Lower leg skin (tissue), 3 donors: Measurements from ENCODE around the gene DIS3L2.

Experiments
- POLR2A ChIP-seq, 2 donors: fragments of 450-650 bp; IDR thresholded peaks; one replicate each; pipeline ENCODE4 v1.6.1; 2016 to 2017; ENCODE audit warnings: antibody characterized with exemption in 2 of 2, mild to moderate bottlenecking in 1 of 2, moderate library complexity in 1 of 2
- TF ChIP-seq, protein P1 (sequence below), 3 donors: fragments of 450-650 bp; IDR thresholded peaks; one replicate each; pipeline ENCODE4 v1.5.1; 2016; ENCODE audit warnings: antibody characterized with exemption in 3 of 3, mild to moderate bottlenecking in 3 of 3, moderate library complexity in 2 of 3

DNA sequence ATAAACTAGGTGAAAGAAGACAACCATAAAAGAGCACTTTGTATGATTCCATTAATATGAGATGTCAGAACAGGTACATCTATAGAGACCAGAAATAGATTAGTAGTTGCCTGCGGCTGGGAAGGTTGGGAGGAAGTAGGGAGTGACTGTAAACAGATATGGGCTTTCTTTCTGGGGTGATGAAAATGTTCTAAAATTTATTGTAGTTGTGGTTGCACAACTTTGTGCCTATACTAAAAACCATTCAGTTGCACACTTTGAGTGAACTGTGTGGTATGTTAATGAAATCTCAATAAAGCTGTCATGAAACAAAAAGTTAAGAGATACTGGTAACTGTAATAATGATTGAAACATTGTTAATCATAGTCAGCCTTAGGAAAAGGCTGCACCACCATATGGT, 264.4 kb downstream of the DIS3L2 start:
- TF ChIP-seq POLR2A (IDR thresholded peaks at IDR 0.05): no peak
- TF ChIP-seq, protein P1, sequence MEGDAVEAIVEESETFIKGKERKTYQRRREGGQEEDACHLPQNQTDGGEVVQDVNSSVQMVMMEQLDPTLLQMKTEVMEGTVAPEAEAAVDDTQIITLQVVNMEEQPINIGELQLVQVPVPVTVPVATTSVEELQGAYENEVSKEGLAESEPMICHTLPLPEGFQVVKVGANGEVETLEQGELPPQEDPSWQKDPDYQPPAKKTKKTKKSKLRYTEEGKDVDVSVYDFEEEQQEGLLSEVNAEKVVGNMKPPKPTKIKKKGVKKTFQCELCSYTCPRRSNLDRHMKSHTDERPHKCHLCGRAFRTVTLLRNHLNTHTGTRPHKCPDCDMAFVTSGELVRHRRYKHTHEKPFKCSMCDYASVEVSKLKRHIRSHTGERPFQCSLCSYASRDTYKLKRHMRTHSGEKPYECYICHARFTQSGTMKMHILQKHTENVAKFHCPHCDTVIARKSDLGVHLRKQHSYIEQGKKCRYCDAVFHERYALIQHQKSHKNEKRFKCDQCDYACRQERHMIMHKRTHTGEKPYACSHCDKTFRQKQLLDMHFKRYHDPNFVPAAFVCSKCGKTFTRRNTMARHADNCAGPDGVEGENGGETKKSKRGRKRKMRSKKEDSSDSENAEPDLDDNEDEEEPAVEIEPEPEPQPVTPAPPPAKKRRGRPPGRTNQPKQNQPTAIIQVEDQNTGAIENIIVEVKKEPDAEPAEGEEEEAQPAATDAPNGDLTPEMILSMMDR (IDR thresholded peaks at IDR 0.05): no peak
